ENCODE results near the gene UCKL1.
"Not testable (repeated sequence)": the region's sequence is repeated elsewhere in the genome, so short reads cannot be mapped to it uniquely, and the experiment has no call there.

UCKL1 gene

DNA sequence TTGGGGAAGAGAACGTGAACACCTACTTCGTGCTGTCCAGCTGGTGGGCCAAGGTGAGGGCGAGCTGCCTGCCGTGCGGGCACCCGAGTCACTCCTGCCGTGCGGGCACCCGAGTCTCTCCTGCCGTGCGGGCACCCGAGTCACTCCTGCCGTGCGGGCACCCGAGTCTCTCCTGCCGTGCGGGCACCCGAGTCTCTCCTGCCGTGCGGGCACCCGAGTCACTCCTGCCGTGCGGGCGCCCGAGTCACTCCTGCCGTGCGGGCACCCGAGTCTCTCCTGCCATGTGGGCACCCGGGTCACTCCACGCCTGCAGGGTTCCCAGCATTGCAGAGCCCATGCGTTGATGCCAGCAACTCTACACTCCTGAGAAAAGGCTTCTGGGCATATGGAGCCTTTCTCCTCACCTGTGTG is 26.7 kb downstream of the UCKL1 start:
- not testable (repeated sequence) for H3K27ac ChIP-seq (ENCODE audit: low read length); H3K9ac ChIP-seq (ENCODE audit: low read length in 2 of 2); H3K9me3 ChIP-seq (ENCODE audit: control insufficient read depth in 2 of 2, low read length in 2 of 2); H3K4me1 ChIP-seq (ENCODE audit: control insufficient read depth, insufficient read depth, low read length); H3K4me3 ChIP-seq (ENCODE audit: low read length in 2 of 2); H3K27me3 ChIP-seq (ENCODE audit: control insufficient read depth in 1 of 2, insufficient read depth in 2 of 2, low read length in 2 of 2)
- peaks cover 37 to 49% of the 10 kb centered on the region in 2 donors for H3K36me3 ChIP-seq (ENCODE audit: control insufficient read depth in 2 of 2, insufficient read depth in 2 of 2, low read length in 2 of 2)

DNA sequence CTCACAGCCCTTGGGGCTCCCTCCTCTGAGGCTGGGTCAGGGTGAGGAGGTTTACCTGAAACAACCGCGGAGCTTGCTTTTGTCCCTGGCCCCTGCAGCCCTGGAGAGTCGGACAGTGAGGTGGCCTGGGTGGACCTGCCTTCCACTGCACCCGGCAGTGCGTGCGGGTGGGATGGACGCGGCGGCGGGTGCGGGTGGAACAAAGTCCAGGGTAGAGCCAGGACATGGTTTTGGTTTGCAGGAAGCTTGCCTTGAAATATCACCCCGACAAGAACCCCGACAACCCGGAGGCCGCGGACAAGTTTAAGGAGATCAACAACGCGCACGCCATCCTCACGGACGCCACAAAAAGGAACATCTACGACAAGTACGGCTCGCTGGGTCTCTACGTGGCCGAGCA is 27.1 kb downstream of the UCKL1 start:
- Histone ChIP-seq H3K4me1 (ENCODE audit: control insufficient read depth, insufficient read depth, low read length) (no peaks in the 10 kb centered on the region), H3K27me3 (ENCODE audit: control insufficient read depth in 1 of 2, insufficient read depth in 2 of 2, low read length in 2 of 2) (no peaks in the 10 kb centered on the region), H3K27ac (ENCODE audit: low read length) (no peak overlapping the region), H3K36me3 (ENCODE audit: control insufficient read depth in 2 of 2, insufficient read depth in 2 of 2, low read length in 2 of 2) (peaks cover 37 to 49% of the 10 kb centered on the region in 2 donors), H3K9me3 (ENCODE audit: control insufficient read depth in 2 of 2, low read length in 2 of 2) (no peaks in the 10 kb centered on the region), H3K4me3 (ENCODE audit: low read length in 2 of 2) (no peak overlapping the region), H3K9ac (ENCODE audit: low read length in 2 of 2) (no peak overlapping the region)

DNA sequence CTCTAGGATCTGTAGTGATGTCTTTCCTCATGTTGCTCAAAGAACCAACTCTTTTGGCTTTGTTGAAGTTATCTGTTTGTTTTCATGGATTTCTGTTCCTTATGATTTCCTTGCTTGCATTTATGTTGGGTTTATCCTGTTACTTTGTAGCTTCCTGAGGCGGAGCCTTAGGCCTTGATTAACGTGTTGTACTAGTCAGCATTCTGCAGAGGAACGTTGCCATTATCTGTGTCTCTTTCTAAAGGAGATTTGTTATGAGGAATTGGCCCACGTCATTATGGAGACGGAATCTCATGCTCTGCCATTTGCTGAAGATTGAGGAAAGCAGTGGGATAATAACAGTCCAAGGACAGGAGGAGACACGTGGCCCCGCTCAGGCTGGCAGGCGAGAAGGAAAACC is 29.9 kb downstream of the UCKL1 start:
- Histone ChIP-seq H3K27me3 (ENCODE audit: control insufficient read depth in 1 of 2, insufficient read depth in 2 of 2, low read length in 2 of 2) (no peaks in the 10 kb centered on the region), H3K9ac (ENCODE audit: low read length in 2 of 2) (no peak overlapping the region), H3K27ac (ENCODE audit: low read length) (no peak overlapping the region), H3K36me3 (ENCODE audit: control insufficient read depth in 2 of 2, insufficient read depth in 2 of 2, low read length in 2 of 2) (peaks cover 23 to 30% of the 10 kb centered on the region in 2 donors), H3K4me3 (ENCODE audit: low read length in 2 of 2) (no peak overlapping the region), H3K4me1 (ENCODE audit: control insufficient read depth, insufficient read depth, low read length) (no peaks in the 10 kb centered on the region), H3K9me3 (ENCODE audit: control insufficient read depth in 2 of 2, low read length in 2 of 2) (no peaks in the 10 kb centered on the region)

DNA sequence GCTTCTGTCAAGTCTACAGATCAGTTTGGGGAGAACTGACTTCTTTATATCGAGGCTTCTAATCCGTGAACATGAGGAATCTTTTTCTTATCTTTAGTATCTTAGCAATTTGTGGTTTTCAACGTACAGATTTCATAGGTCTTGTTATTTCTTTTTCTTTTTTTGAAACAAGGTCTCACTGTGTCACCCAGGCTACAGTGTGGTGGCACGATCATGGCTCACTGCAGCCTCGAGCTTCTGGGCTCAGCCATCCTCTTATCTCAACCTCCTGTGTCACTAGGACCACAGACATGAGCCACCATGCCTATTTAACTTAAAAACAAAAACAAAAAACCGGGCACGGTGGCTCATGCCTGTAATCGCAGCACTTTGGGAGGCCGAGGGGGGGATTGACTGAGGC is 32.0 kb downstream of the UCKL1 start:
- H3K9ac ChIP-seq (ENCODE audit: low read length in 2 of 2), result no peak overlapping the region
- H3K27ac ChIP-seq (ENCODE audit: low read length), result no peak overlapping the region
- H3K9me3 ChIP-seq (ENCODE audit: control insufficient read depth in 2 of 2, low read length in 2 of 2), result no peaks in the 10 kb centered on the region
- no peak overlapping the region for H3K4me3 ChIP-seq (ENCODE audit: low read length in 2 of 2)
- no peaks in the 10 kb centered on the region for H3K4me1 ChIP-seq (ENCODE audit: control insufficient read depth, insufficient read depth, low read length)
- H3K36me3 ChIP-seq (ENCODE audit: control insufficient read depth in 2 of 2, insufficient read depth in 2 of 2, low read length in 2 of 2), result peaks cover 16 to 18% of the 10 kb centered on the region in 2 donors
- H3K27me3 ChIP-seq (ENCODE audit: control insufficient read depth in 1 of 2, insufficient read depth in 2 of 2, low read length in 2 of 2), result no peaks in the 10 kb centered on the region

DNA sequence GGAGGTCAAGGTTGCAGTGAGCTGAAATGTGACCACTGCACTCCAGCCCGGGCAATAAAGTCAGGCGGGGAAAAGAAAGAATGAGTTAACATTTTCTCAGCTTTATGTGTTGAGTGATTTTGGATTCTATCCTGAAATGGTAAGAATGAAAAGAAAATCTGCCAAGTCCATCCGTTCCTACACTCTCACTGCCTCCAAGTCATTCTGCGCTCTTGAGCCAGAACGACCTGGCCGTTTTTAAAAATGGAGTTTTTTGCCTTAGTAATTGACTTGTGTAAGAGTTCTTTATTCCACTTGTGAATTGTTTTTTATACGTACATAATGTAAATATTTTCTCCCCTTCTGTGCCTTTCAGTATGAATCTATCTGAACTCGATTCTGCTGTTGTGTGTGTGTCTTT is 32.6 kb downstream of the UCKL1 start:
- peaks cover 10 to 14% of the 10 kb centered on the region in 2 donors for H3K36me3 ChIP-seq (ENCODE audit: control insufficient read depth in 2 of 2, insufficient read depth in 2 of 2, low read length in 2 of 2)
- no peak overlapping the region for H3K27ac ChIP-seq (ENCODE audit: low read length)

DNA sequence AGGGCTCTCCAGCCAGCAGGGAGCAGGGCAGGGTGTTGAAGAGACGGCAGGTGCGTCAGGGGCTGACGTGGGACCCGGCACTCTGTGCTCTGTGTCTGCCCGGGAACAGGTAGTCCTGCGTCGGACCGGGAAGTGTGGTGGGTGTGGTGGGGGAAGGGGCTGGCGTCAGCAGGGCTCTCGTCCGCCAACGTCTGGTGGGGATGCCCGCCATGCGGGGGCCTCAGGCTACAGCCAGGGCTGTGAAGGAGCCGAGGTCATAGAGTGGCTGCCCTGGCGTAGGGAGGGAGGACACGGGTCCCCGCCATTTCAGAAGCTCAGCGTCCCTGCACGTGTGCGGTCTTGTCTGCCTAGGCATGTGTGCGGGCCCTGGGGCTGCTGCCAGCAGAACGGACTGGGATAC is 36.0 kb downstream of the UCKL1 start:
- no peaks in the 10 kb centered on the region for H3K4me1 ChIP-seq (ENCODE audit: control insufficient read depth, insufficient read depth, low read length)

More for the DNA sequence above, 32.6 kb downstream of the UCKL1 start:
- H3K9ac ChIP-seq (ENCODE audit: low read length in 2 of 2), result no peak overlapping the region
- H3K9me3 ChIP-seq (ENCODE audit: control insufficient read depth in 2 of 2, low read length in 2 of 2), result no peaks in the 10 kb centered on the region
- H3K4me3 ChIP-seq (ENCODE audit: low read length in 2 of 2), result no peak overlapping the region
- no peaks in the 10 kb centered on the region for H3K27me3 ChIP-seq (ENCODE audit: control insufficient read depth in 1 of 2, insufficient read depth in 2 of 2, low read length in 2 of 2)
- H3K4me1 ChIP-seq (ENCODE audit: control insufficient read depth, insufficient read depth, low read length), result no peaks in the 10 kb centered on the region

DNA sequence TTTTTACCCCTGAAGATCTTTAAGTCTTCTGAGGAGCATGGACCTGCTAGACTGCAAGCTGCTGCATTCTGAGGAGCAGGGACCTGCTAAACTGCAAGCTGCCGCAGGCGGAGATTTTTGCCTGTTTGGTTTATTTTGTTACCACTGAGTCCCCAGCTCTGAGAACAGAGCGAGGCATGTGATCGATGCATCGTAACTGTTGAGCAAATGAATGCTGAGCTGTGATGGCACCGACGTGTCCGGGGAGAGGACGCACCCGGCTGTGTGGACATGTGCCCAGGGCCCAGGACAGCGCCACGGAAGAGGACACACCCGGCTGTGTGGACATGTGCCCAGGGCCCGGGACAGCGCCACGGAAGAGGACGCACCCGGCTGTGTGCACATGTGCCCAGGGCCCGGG is 37.1 kb downstream of the UCKL1 start:
- Histone ChIP-seq H3K9me3 (ENCODE audit: control insufficient read depth in 2 of 2, low read length in 2 of 2) (no peaks in the 10 kb centered on the region), H3K9ac (ENCODE audit: low read length in 2 of 2) (no peak overlapping the region), H3K27me3 (ENCODE audit: control insufficient read depth in 1 of 2, insufficient read depth in 2 of 2, low read length in 2 of 2) (no peaks in the 10 kb centered on the region), H3K4me3 (ENCODE audit: low read length in 2 of 2) (no peak overlapping the region), H3K36me3 (ENCODE audit: control insufficient read depth in 2 of 2, insufficient read depth in 2 of 2, low read length in 2 of 2) (peaks cover 0 to 4% of the 10 kb centered on the region in 2 donors), H3K27ac (ENCODE audit: low read length) (no peak overlapping the region), H3K4me1 (ENCODE audit: control insufficient read depth, insufficient read depth, low read length) (no peaks in the 10 kb centered on the region)

More for the DNA sequence above, 36.0 kb downstream of the UCKL1 start:
- no peaks in the 10 kb centered on the region for H3K27me3 ChIP-seq (ENCODE audit: control insufficient read depth in 1 of 2, insufficient read depth in 2 of 2, low read length in 2 of 2)
- no peaks in the 10 kb centered on the region for H3K9me3 ChIP-seq (ENCODE audit: control insufficient read depth in 2 of 2, low read length in 2 of 2)
- no peak overlapping the region for H3K4me3 ChIP-seq (ENCODE audit: low read length in 2 of 2)
- H3K9ac ChIP-seq (ENCODE audit: low read length in 2 of 2), result no peak overlapping the region
- H3K27ac ChIP-seq (ENCODE audit: low read length), result no peak overlapping the region
- peaks cover 0 to 4% of the 10 kb centered on the region in 2 donors for H3K36me3 ChIP-seq (ENCODE audit: control insufficient read depth in 2 of 2, insufficient read depth in 2 of 2, low read length in 2 of 2)

DNA sequence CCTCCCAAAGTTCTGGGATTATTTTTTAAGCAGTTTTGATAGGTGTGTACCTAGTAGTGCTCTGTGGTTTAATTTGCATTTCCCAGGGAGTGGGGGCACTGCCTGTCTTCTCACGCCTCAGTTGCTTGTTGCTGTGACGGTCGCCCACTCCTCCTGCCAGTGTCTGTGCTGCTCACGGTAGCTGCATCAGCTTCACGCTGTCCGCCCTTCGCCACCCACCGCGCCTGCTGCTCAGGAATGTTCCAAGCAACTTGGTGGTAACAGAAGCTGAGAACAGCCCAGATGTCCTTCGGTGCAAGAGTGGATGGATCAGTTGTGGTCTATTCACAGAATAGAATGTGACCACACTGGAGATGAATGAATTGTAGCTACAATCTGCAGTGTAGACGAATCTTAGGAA is 38.4 kb downstream of the UCKL1 start:
- no peaks in the 10 kb centered on the region for H3K27me3 ChIP-seq (ENCODE audit: control insufficient read depth in 1 of 2, insufficient read depth in 2 of 2, low read length in 2 of 2)
- no peak overlapping the region for H3K9ac ChIP-seq (ENCODE audit: low read length in 2 of 2)
- H3K4me1 ChIP-seq (ENCODE audit: control insufficient read depth, insufficient read depth, low read length), result no peaks in the 10 kb centered on the region
- H3K4me3 ChIP-seq (ENCODE audit: low read length in 2 of 2), result no peak overlapping the region
- H3K27ac ChIP-seq (ENCODE audit: low read length), result no peak overlapping the region
- H3K9me3 ChIP-seq (ENCODE audit: control insufficient read depth in 2 of 2, low read length in 2 of 2), result no peaks in the 10 kb centered on the region
- peaks cover 0 to 4% of the 10 kb centered on the region in 2 donors for H3K36me3 ChIP-seq (ENCODE audit: control insufficient read depth in 2 of 2, insufficient read depth in 2 of 2, low read length in 2 of 2)

DNA sequence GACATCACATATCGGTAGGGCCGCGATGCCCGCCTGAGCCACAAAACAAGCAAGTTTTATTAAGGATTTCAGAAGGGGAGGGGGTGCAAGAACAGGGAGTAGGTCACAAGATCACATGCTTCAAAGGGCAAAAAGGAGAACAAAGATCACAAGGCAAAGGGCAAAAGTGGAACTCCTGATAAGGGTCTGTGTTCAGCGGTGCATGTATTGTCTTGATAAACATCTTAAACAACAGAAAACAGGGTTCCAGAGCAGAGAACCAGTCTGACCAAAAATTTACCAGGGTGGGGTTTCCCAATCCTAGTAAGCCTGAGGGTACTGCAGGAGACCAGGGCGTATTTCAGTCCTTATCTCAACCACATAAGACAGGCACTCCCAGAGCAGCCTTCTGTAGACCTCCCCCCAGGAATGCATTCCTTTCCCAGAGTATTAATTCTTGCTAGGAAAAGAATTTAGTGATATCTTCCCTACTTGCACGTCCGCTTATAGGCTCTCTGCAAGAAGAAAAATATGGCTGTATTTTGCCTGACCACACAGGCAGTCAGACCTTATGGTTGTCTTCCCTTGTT is 39.8 kb downstream of the UCKL1 start:
- not testable (repeated sequence) for H3K4me1 ChIP-seq (ENCODE audit: control insufficient read depth, insufficient read depth, low read length); H3K4me3 ChIP-seq (ENCODE audit: low read length in 2 of 2); H3K36me3 ChIP-seq (ENCODE audit: control insufficient read depth in 2 of 2, insufficient read depth in 2 of 2, low read length in 2 of 2); H3K27ac ChIP-seq (ENCODE audit: low read length); H3K9ac ChIP-seq (ENCODE audit: low read length in 2 of 2); H3K27me3 ChIP-seq (ENCODE audit: control insufficient read depth in 1 of 2, insufficient read depth in 2 of 2, low read length in 2 of 2); H3K9me3 ChIP-seq (ENCODE audit: control insufficient read depth in 2 of 2, low read length in 2 of 2)

DNA sequence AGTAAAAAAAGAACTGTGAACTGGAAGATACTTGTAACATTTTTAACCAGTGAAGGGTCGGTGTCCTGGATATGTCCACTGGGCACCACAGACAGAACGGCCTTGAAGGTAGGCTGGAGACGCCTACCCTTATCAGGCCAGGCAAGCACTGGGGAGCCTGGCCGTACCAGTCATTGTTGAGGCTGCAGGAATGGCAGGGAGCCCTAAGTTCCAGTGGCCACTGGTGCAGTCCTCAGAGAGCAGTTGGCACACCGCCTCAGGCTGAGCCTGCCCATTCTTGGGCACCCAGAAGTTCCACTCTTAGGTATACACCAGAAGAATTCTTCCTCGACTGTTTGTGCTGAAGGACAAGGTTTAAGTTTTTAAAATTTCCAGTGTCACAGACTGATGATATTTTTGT is 40.7 kb downstream of the UCKL1 start:
- no peak overlapping the region for H3K9ac ChIP-seq (ENCODE audit: low read length in 2 of 2)
- no peaks in the 10 kb centered on the region for H3K27me3 ChIP-seq (ENCODE audit: control insufficient read depth in 1 of 2, insufficient read depth in 2 of 2, low read length in 2 of 2)
- H3K36me3 ChIP-seq (ENCODE audit: control insufficient read depth in 2 of 2, insufficient read depth in 2 of 2, low read length in 2 of 2), result peaks cover 0 to 4% of the 10 kb centered on the region in 2 donors
- H3K9me3 ChIP-seq (ENCODE audit: control insufficient read depth in 2 of 2, low read length in 2 of 2), result no peaks in the 10 kb centered on the region
- no peak overlapping the region for H3K27ac ChIP-seq (ENCODE audit: low read length)
- H3K4me3 ChIP-seq (ENCODE audit: low read length in 2 of 2), result no peak overlapping the region
- H3K4me1 ChIP-seq (ENCODE audit: control insufficient read depth, insufficient read depth, low read length), result peaks cover 7% of the 10 kb centered on the region

DNA sequence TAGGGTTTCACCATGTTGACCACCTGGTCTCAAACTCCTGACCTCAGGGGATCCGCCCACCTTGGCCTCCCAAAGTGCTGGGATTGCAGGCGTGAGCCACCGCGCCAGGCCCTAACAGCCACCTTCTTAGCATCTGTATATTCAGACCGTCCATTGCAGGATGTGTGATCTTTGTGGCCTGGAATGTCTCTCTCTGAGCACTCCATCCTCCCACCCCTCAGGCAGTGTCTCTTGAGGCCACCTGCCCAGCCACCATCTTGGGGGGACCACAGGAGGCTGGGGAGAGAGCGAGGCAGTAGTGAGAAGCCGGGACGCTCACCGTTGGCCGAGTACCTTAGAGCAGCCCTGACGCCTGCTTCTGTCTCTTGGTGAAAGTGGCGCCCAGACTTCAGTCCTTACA is 42.4 kb downstream of the UCKL1 start:
- Histone ChIP-seq H3K27ac (ENCODE audit: low read length) (no peak overlapping the region), H3K9ac (ENCODE audit: low read length in 2 of 2) (no peak overlapping the region), H3K4me1 (ENCODE audit: control insufficient read depth, insufficient read depth, low read length) (peaks cover 12% of the 10 kb centered on the region), H3K27me3 (ENCODE audit: control insufficient read depth in 1 of 2, insufficient read depth in 2 of 2, low read length in 2 of 2) (no peaks in the 10 kb centered on the region), H3K4me3 (ENCODE audit: low read length in 2 of 2) (no peak overlapping the region), H3K36me3 (ENCODE audit: control insufficient read depth in 2 of 2, insufficient read depth in 2 of 2, low read length in 2 of 2) (peaks cover 0 to 4% of the 10 kb centered on the region in 2 donors), H3K9me3 (ENCODE audit: control insufficient read depth in 2 of 2, low read length in 2 of 2) (no peaks in the 10 kb centered on the region)

Data from stomach smooth muscle (tissue), 2 donors.